ENCODE measurements around the gene DLG1. TPM values are rescaled to one million over a fixed set of nuclear protein-coding genes. Genes with fewer than 3 reads are reported as not detected.

The DLG1 gene
- total RNA-seq, 1 donor from 2014 or later: 60.1 TPM

GRCh38 chr3:197088370-197088769 is 210.0 kb downstream of the DLG1 start:
- Histone ChIP-seq H3K4me1 (no peaks in the 10 kb centered on the region), H3K36me3 (peaks cover 9% of the 10 kb centered on the region)
- no peak for TF ChIP-seq CTCF (IDR thresholded peaks at IDR 0.05; ENCODE audit: borderline replicate concordance)

GRCh38 chr3:197085137-197085536 is 213.3 kb downstream of the DLG1 start:
- no peak for TF ChIP-seq CTCF (IDR thresholded peaks at IDR 0.05; ENCODE audit: borderline replicate concordance)
- Histone ChIP-seq H3K27ac (replicated peaks) (no peak overlapping the region), H3K27me3 (ENCODE audit: low read depth) (no peaks in the 10 kb centered on the region), H3K4me3 (no peak overlapping the region), H3K4me1 (no peaks in the 10 kb centered on the region), H3K36me3 (peaks cover 5% of the 10 kb centered on the region), H3K9me3 (replicated peaks) (no peaks in the 10 kb centered on the region)
- DNase-seq: no peak
- intact Hi-C loops (cut with micrococcal nuclease): no loop called here

More at GRCh38 chr3:197088370-197088769, 210.0 kb downstream of the DLG1 start:
- H3K27me3 ChIP-seq (ENCODE audit: low read depth): no peaks in the 10 kb centered on the region
- no peak overlapping the region for H3K27ac ChIP-seq (replicated peaks)
- intact Hi-C loops (cut with micrococcal nuclease): no loop called here
- no peak for DNase-seq
- H3K4me3 ChIP-seq: no peak overlapping the region
- H3K9me3 ChIP-seq (replicated peaks): no peaks in the 10 kb centered on the region

GRCh38 chr3:197083486-197083885 is 214.9 kb downstream of the DLG1 start:
- intact Hi-C loops (cut with micrococcal nuclease): no loop called here
- H3K27me3 ChIP-seq (ENCODE audit: low read depth): no peaks in the 10 kb centered on the region
- H3K27ac ChIP-seq (replicated peaks): no peak overlapping the region
- no peak for DNase-seq
- H3K36me3 ChIP-seq: peaks cover 4% of the 10 kb centered on the region
- H3K4me3 ChIP-seq: no peak overlapping the region
- H3K4me1 ChIP-seq: no peaks in the 10 kb centered on the region
- TF ChIP-seq CTCF (IDR thresholded peaks at IDR 0.05; ENCODE audit: borderline replicate concordance): no peak
- H3K9me3 ChIP-seq (replicated peaks): no peaks in the 10 kb centered on the region

GRCh38 chr3:197082871-197083270 is 215.5 kb downstream of the DLG1 start:
- intact Hi-C loops (cut with micrococcal nuclease): no loop called here
- Histone ChIP-seq H3K27ac (replicated peaks) (no peak overlapping the region), H3K4me3 (no peak overlapping the region), H3K4me1 (no peaks in the 10 kb centered on the region), H3K27me3 (ENCODE audit: low read depth) (no peaks in the 10 kb centered on the region), H3K36me3 (peaks cover 7% of the 10 kb centered on the region), H3K9me3 (replicated peaks) (no peaks in the 10 kb centered on the region)
- no peak for TF ChIP-seq CTCF (IDR thresholded peaks at IDR 0.05; ENCODE audit: borderline replicate concordance)
- DNase-seq: no peak

GRCh38 chr3:197080344-197080743 is 218.1 kb downstream of the DLG1 start:
- intact Hi-C loops (cut with micrococcal nuclease): no loop called here
- H3K9me3 ChIP-seq (replicated peaks): no peaks in the 10 kb centered on the region
- peaks cover 22% of the 10 kb centered on the region for H3K36me3 ChIP-seq
- no peak overlapping the region for H3K27ac ChIP-seq (replicated peaks)
- TF ChIP-seq CTCF (IDR thresholded peaks at IDR 0.05; ENCODE audit: borderline replicate concordance): no peak
- H3K27me3 ChIP-seq (ENCODE audit: low read depth): no peaks in the 10 kb centered on the region
- no peak for DNase-seq
- no peaks in the 10 kb centered on the region for H3K4me1 ChIP-seq
- H3K4me3 ChIP-seq: no peak overlapping the region

- Histone ChIP-seq H3K36me3 (peaks cover 18% of the 10 kb centered on the region), H3K27ac (replicated peaks) (no peak overlapping the region), H3K9me3 (replicated peaks) (no peaks in the 10 kb centered on the region), H3K27me3 (ENCODE audit: low read depth) (no peaks in the 10 kb centered on the region), H3K4me3 (no peak overlapping the region), H3K4me1 (no peaks in the 10 kb centered on the region)
- DNase-seq: no peak
- no peak for TF ChIP-seq CTCF (IDR thresholded peaks at IDR 0.05; ENCODE audit: borderline replicate concordance)
- intact Hi-C loops (cut with micrococcal nuclease): no loop called here
Measured at GRCh38 chr3:197076415-197076814, 222.0 kb downstream of the DLG1 start.

Measured in left ventricle myocardium inferior (tissue), 1 donor.